GM12878 (cell line): Measurements from ENCODE around the gene RAMACL. TPM values are rescaled to one million over a fixed set of nuclear protein-coding genes. Genes with fewer than 3 reads are reported as not detected.

Experiments
- ATAC-seq: fragments of 200-7000 bp; cut with Tn5 transposase; 3 replicates; pipeline ENCODE4 v1.9.1; 2020; ENCODE audit warnings: mild to moderate bottlenecking, moderate library complexity
- BruUV-seq: library from RNA; stranded (reverse); fragments of 400-500 nt; replicated peaks from 2 replicates; lab custom pipeline; 2021; lab: Mats Ljungman, UMichigan
- CTCF ChIA-PET: fragments of 300-600 bp; sonication (Branson Sonifier 250); formaldehyde crosslinking; extraction: SDS; loops from one replicate; lab custom pipeline; 2021; ENCODE audit warnings: inconsistent platforms; lab: Yijun Ruan, JAX
- POLR2A ChIA-PET: fragments of 350-600 bp; formaldehyde crosslinking; extraction: SDS; loops from one replicate; lab custom pipeline; 2021; ENCODE audit warnings: inconsistent platforms; lab: Charles Lee
- RAD21 ChIA-PET: fragments of 300-600 bp; sonication (Branson Sonifier 250); formaldehyde crosslinking; loops from one replicate; lab custom pipeline; 2023; ENCODE audit warnings: antibody characterized with exemption; ENCODE audit not compliant: unreplicated experiment; lab: Charles Lee
- SMC1A ChIA-PET: fragments of 300-600 bp; sonication (Branson Sonifier 250); formaldehyde crosslinking; loops from one replicate; lab custom pipeline; 2023; ENCODE audit not compliant: unreplicated experiment, uncharacterized antibody; lab: Charles Lee
- DNase-seq: peaks from one replicate; pipeline ENCODE4 v3.0.0-alpha.2; 2011; ENCODE audit warnings: low read depth, low spot score
- FAIRE-seq: peaks from 3 replicates; lab custom pipeline; 2011; peaks lifted over from hg19 to GRCh38; lab: Jason Lieb, UNC
- H2AFZ ChIP-seq: 2 replicates; pipeline ENCODE4 v1.6.0; 2011; ENCODE audit warnings: low read depth, low read length, control low read depth; ENCODE audit not compliant: control insufficient read depth
- H3K27ac ChIP-seq: 2 replicates; pipeline ENCODE4 v1.5.1; 2011; ENCODE audit warnings: control low read depth; ENCODE audit not compliant: control insufficient read depth, insufficient read depth
- H3K27me3 ChIP-seq, 2 experiments: replicated peaks in 1 of 2; 2 replicates each; pipeline versions ENCODE4 v1.6.0 to v1.6.1; 2011; ENCODE audit warnings: low read length in 1 of 2; ENCODE audit not compliant: control insufficient read depth in 2 of 2, insufficient read depth in 2 of 2
- H3K36me3 ChIP-seq, 2 experiments: 2 replicates each; pipeline ENCODE4 v1.5.1; 2011; ENCODE audit warnings: low read length in 1 of 2; ENCODE audit not compliant: control insufficient read depth in 2 of 2, insufficient read depth in 2 of 2
- H3K4me1 ChIP-seq: 2 replicates; pipeline ENCODE4 v1.6.1; 2011; ENCODE audit warnings: mild to moderate bottlenecking, low read length, moderate library complexity, mixed read lengths; ENCODE audit not compliant: control insufficient read depth, insufficient read depth
- H3K4me2 ChIP-seq: 2 replicates; pipeline ENCODE4 v1.6.0; 2011; ENCODE audit warnings: control low read depth; ENCODE audit not compliant: control insufficient read depth, insufficient read depth
- H3K4me3 ChIP-seq: fragments of 200-600 bp; sonication (generic); 2 replicates; pipeline ENCODE4 v1.5.1; 2016
- H3K79me2 ChIP-seq: 2 replicates; pipeline ENCODE4 v1.6.0; 2011; ENCODE audit warnings: low read length; ENCODE audit not compliant: control insufficient read depth, insufficient read depth
- H3K9ac ChIP-seq: 2 replicates; pipeline ENCODE4 v1.8.0; 2011; ENCODE audit warnings: low read length, control low read depth, mixed read lengths; ENCODE audit not compliant: control insufficient read depth, insufficient read depth
- H3K9me3 ChIP-seq: replicated peaks from 3 replicates; pipeline ENCODE4 v1.5.1; 2011; ENCODE audit warnings: mild to moderate bottlenecking, low read length; ENCODE audit not compliant: control insufficient read depth, insufficient read depth
- H4K20me1 ChIP-seq: 2 replicates; pipeline ENCODE4 v1.6.0; 2011; ENCODE audit not compliant: control insufficient read depth, insufficient read depth
- CBFB ChIP-seq: IDR thresholded peaks from 2 replicates; pipeline ENCODE4 v1.6.1; 2016; ENCODE audit warnings: antibody characterized with exemption, low read depth
- HCFC1 ChIP-seq: fragments of 150-350 bp; IDR thresholded peaks from 2 replicates; pipeline ENCODE4 v1.6.1; 2014; ENCODE audit warnings: low read length
- JUND ChIP-seq: IDR thresholded peaks from 2 replicates; pipeline ENCODE4 v1.6.1; 2012; ENCODE audit warnings: low read depth, mild to moderate bottlenecking, low read length, improper control_type of control experiment, moderate library complexity
- MTA2 ChIP-seq: fragments of 450-650 bp; IDR thresholded peaks from 2 replicates; pipeline ENCODE4 v1.6.1; 2016; ENCODE audit warnings: low read depth, mild to moderate bottlenecking, moderate library complexity
- MYB ChIP-seq: fragments of 150-350 bp; IDR thresholded peaks from 2 replicates; pipeline ENCODE4 v1.6.1; 2014; ENCODE audit warnings: mild to moderate bottlenecking, low read depth, low read length, borderline replicate concordance
- RAD51 ChIP-seq: fragments of 450-650 bp; IDR thresholded peaks from 2 replicates; pipeline ENCODE4 v1.6.1; 2016; ENCODE audit warnings: moderate library complexity, mild to moderate bottlenecking, inconsistent platforms
- RUNX3 ChIP-seq: IDR thresholded peaks from 2 replicates; pipeline ENCODE4 v1.6.1; 2012; ENCODE audit warnings: low read length, inconsistent platforms
- STAT1 ChIP-seq: fragments of 450-650 bp; conservative IDR thresholded peaks from 2 replicates; pipeline ENCODE4 v1.6.1; 2014; ENCODE audit warnings: antibody characterized with exemption, mild to moderate bottlenecking
- TCF3 ChIP-seq: IDR thresholded peaks from 2 replicates; pipeline ENCODE4 v1.6.1; 2012; ENCODE audit warnings: low read depth, mild to moderate bottlenecking, low read length, borderline replicate concordance; ENCODE audit not compliant: insufficient read depth
- TCF7 ChIP-seq: IDR thresholded peaks from 2 replicates; pipeline ENCODE4 v1.6.1; 2014; ENCODE audit warnings: antibody characterized with exemption, borderline replicate concordance
- ZNF384 ChIP-seq: IDR thresholded peaks from 2 replicates; pipeline ENCODE4 v1.6.1; 2012; ENCODE audit warnings: low read depth, mild to moderate bottlenecking, low read length, improper control_type of control experiment, borderline replicate concordance
- WGBS: methylation state at CpG from one replicate; pipeline ENCODE4 v1.1.6; 2016; ENCODE audit warnings: low lambda C conversion rate; ENCODE audit not compliant: insufficient replicate concordance, insufficient coverage; ENCODE audit errors: missing lambda C conversion rate; 5-methylcytosine and 5-hydroxymethylcytosine counted together
- in situ Hi-C: fragments of 300-500 bp; cut with MboI; formaldehyde crosslinking; loops from 9 replicates; pipeline ENCODE4 v1.14.3; 2018; ENCODE audit warnings: mixed read lengths
- intact Hi-C: fragments of 100-400 bp; cut with micrococcal nuclease; formaldehyde crosslinking; loops from one replicate; pipeline ENCODE4 v1.14.2; 2022; ENCODE audit not compliant: unreplicated experiment
- polyA plus RNA-seq, 11 experiments: library from polyadenylated mRNA; depleted of rRNA in 4 of 11; unstranded in 6 of 11; stranded (reverse) in 5 of 11; fragments of >200 nt; fragmentation: Nextera tagmentation in 4 of 11; fragmentation: Illumina TruSeq in 1 of 11; extraction: Ambion mirVana in 4 of 11; extraction: Trizol in 1 of 11; gene quantifications; 1 replicate in 1 of 11; 2 replicates in 10 of 11; pipeline versions ENCODE4 v1.2.1 to v1.2.3, GENCODE V29; 2011 to 2016; ENCODE audit warnings: inconsistent platforms in 2 of 11, missing spikeins in 2 of 11, low read depth in 1 of 11
- total RNA-seq, 4 experiments: library from RNA; depleted of rRNA in 3 of 4; stranded (reverse); fragments of >200 nt in 3 of 4; fragmentation: Illumina TruSeq in 1 of 4; extraction: Trizol in 1 of 4; gene quantifications; 2 replicates each; pipeline versions ENCODE4 v1.2.1 to v1.2.3, GENCODE V29; 2013 to 2021
- TF ChIP-seq, protein P1 (sequence below): IDR thresholded peaks from 2 replicates; pipeline ENCODE4 v1.6.1; 2011; ENCODE audit warnings: low read depth, mild to moderate bottlenecking, low read length, moderate library complexity, borderline replicate concordance; ENCODE audit errors: extremely low read depth
- TF ChIP-seq, protein P2 (sequence below): fragments of 450-650 bp; IDR thresholded peaks from 2 replicates; pipeline ENCODE4 v1.6.1; 2018; ENCODE audit warnings: borderline replicate concordance, mild to moderate bottlenecking; ENCODE audit not compliant: partially characterized antibody
- TF ChIP-seq, protein P3 (sequence below): fragments of 450-650 bp; formaldehyde crosslinking; IDR thresholded peaks from 2 replicates; pipeline ENCODE4 v1.4.0; 2020; ENCODE audit warnings: mild to moderate bottlenecking, moderate library complexity
- TF ChIP-seq, protein P4 (sequence below): fragments of 450-650 bp; IDR thresholded peaks from 2 replicates; pipeline ENCODE4 v1.6.1; 2014; ENCODE audit warnings: mild to moderate bottlenecking

RAMACL gene
- total and polyA plus RNA-seq, 10 of the 15 experiments (the other 5 are each of a cell fraction or from before 2014, with no cell fraction given), result 0.09 to 1.3 (median 0.31) TPM; not detected in 1

DNA sequence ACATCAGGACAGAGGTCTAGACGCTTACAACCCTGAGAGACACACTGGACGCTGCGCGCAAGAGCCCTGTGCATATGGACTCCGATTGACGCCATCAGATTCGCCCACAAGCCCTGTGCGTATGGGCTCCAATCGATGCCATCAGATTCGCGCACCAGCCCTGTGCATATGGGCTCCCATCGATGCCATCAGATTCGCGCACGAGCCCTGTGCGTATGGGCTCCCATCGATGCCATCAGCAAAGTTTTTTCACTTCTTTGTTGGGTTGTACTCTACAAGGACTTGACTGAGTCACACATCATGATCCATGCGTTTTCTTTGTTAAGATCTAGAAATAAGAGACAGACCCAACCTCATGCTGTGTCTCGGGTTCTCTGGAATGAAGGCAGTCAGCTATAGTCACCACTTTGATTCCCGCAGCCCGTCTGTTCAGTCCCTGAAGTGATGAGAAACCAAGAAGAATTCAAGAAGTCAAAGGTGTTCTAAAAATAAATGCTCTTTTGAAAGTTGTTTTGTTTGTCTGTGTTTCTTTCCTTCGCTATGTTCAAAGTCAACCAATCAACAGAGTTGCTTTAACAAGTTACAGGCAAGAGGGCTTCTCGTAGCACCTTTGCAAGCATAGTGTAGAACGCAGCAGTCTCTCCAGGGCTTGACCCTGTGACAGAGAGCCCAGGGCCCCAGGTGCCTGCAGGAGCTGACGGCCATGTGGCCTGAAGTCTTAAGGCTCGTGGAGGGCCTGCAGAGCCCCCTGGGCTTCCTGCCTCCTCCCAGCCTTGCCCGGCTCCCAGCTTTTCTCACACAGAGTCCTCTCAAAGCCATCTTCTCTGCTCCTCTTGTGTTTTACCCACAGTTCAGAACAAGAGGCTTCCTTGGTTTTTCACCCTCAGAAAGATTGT, 32.6 kb upstream of the RAMACL start:
- POLR2A ChIA-PET, result no interaction called here
- ATAC-seq, result no peak
- TF ChIP-seq CBFB (no peak), HCFC1 (no peak), STAT1 (no peak), TCF3 (no peak), MYB (no peak), RAD51 (no peak), TCF7 (no peak), RUNX3 (no peak), MTA2 (no peak), ZNF384 (no peak), JUND (no peak)
- TF ChIP-seq, protein P1, sequence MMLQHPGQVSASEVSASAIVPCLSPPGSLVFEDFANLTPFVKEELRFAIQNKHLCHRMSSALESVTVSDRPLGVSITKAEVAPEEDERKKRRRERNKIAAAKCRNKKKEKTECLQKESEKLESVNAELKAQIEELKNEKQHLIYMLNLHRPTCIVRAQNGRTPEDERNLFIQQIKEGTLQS, result no peak
- TF ChIP-seq, protein P2, sequence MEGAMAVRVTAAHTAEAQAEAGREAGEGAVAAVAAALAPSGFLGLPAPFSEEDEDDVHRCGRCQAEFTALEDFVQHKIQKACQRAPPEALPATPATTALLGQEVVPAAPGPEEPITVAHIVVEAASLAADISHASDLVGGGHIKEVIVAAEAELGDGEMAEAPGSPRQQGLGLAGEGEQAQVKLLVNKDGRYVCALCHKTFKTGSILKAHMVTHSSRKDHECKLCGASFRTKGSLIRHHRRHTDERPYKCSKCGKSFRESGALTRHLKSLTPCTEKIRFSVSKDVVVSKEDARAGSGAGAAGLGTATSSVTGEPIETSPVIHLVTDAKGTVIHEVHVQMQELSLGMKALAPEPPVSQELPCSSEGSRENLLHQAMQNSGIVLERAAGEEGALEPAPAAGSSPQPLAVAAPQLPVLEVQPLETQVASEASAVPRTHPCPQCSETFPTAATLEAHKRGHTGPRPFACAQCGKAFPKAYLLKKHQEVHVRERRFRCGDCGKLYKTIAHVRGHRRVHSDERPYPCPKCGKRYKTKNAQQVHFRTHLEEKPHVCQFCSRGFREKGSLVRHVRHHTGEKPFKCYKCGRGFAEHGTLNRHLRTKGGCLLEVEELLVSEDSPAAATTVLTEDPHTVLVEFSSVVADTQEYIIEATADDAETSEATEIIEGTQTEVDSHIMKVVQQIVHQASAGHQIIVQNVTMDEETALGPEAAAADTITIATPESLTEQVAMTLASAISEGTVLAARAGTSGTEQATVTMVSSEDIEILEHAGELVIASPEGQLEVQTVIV, result no peak
- TF ChIP-seq, protein P3, sequence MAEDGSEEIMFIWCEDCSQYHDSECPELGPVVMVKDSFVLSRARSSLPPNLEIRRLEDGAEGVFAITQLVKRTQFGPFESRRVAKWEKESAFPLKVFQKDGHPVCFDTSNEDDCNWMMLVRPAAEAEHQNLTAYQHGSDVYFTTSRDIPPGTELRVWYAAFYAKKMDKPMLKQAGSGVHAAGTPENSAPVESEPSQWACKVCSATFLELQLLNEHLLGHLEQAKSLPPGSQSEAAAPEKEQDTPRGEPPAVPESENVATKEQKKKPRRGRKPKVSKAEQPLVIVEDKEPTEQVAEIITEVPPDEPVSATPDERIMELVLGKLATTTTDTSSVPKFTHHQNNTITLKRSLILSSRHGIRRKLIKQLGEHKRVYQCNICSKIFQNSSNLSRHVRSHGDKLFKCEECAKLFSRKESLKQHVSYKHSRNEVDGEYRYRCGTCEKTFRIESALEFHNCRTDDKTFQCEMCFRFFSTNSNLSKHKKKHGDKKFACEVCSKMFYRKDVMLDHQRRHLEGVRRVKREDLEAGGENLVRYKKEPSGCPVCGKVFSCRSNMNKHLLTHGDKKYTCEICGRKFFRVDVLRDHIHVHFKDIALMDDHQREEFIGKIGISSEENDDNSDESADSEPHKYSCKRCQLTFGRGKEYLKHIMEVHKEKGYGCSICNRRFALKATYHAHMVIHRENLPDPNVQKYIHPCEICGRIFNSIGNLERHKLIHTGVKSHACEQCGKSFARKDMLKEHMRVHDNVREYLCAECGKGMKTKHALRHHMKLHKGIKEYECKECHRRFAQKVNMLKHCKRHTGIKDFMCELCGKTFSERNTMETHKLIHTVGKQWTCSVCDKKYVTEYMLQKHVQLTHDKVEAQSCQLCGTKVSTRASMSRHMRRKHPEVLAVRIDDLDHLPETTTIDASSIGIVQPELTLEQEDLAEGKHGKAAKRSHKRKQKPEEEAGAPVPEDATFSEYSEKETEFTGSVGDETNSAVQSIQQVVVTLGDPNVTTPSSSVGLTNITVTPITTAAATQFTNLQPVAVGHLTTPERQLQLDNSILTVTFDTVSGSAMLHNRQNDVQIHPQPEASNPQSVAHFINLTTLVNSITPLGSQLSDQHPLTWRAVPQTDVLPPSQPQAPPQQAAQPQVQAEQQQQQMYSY (CRISPR knock-in tag), result no peak
- TF ChIP-seq, protein P4, sequence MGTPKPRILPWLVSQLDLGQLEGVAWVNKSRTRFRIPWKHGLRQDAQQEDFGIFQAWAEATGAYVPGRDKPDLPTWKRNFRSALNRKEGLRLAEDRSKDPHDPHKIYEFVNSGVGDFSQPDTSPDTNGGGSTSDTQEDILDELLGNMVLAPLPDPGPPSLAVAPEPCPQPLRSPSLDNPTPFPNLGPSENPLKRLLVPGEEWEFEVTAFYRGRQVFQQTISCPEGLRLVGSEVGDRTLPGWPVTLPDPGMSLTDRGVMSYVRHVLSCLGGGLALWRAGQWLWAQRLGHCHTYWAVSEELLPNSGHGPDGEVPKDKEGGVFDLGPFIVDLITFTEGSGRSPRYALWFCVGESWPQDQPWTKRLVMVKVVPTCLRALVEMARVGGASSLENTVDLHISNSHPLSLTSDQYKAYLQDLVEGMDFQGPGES, result no peak

More for the DNA sequence above, 32.6 kb upstream of the RAMACL start:
- Histone ChIP-seq H4K20me1 (no peaks in the 10 kb centered on the region; the same call in 1 of the 2 replicates), H2AFZ (no peak overlapping the region), H3K27ac (no peak overlapping the region), H3K9me3 (no peaks in the 10 kb centered on the region), H3K27me3 (no peaks in the 10 kb centered on the region; a peak in 1 of 4 replicates), H3K4me3 (no peak overlapping the region), H3K4me2 (no peak overlapping the region), H3K4me1 (no peaks in the 10 kb centered on the region), H3K79me2 (no peaks in the 10 kb centered on the region; the same call in 1 of the 2 replicates), H3K9ac (no peak overlapping the region), H3K36me3 (no peaks in the 10 kb centered on the region)
- intact Hi-C loops (no loop called here), in situ Hi-C loops (no loop called here)
- FAIRE-seq (no peak), DNase-seq (no peak)
- SMC1A ChIA-PET, result no interaction called here
- no TSS peak for BruUV-seq
- WGBS, result 67% methylated on average over 27 of the region's 27 CpGs
- CTCF ChIA-PET, result no interaction called here
- RAD21 ChIA-PET, result no interaction called here
